Tibial artery (tissue), 4 donors: ENCODE results near the gene ZNF208.

Experiments
- DNase-seq, 2 donors: peaks; one replicate each; pipeline ENCODE4 v3.0.0-alpha.2; 2019
- H3K27ac ChIP-seq, 2 donors: fragments of 200-600 bp; sonication (generic) in 1 of 2; 1 replicate in 1 of 2; 2 replicates in 1 of 2; pipeline ENCODE4 v1.5.1; 2018 to 2019; ENCODE audit warnings: mild to moderate bottlenecking in 1 of 2
- H3K27me3 ChIP-seq, 2 donors: fragments of 200-600 bp; sonication (generic) in 1 of 2; one replicate each; pipeline versions ENCODE4 v1.5.1 to v1.6.0; 2016 to 2019
- H3K36me3 ChIP-seq, 3 donors: fragments of 200-600 bp; sonication (generic) in 2 of 3; one replicate each; pipeline ENCODE4 v1.5.1; 2016 to 2019; ENCODE audit warnings: mild to moderate bottlenecking in 2 of 3
- H3K4me1 ChIP-seq, 4 donors: fragments of 200-600 bp; sonication (generic) in 2 of 4; 1 replicate in 3 of 4; 2 replicates in 1 of 4; pipeline ENCODE4 v1.5.1; 2016 to 2019
- H3K4me3 ChIP-seq, 2 donors: fragments of 200-600 bp; sonication (generic) in 1 of 2; 1 replicate in 1 of 2; 2 replicates in 1 of 2; pipeline ENCODE4 v1.5.1; 2018 to 2019; ENCODE audit warnings: mild to moderate bottlenecking in 2 of 2
- H3K9me3 ChIP-seq, 3 donors: fragments of 200-600 bp; sonication (generic) in 1 of 3; one replicate each; pipeline ENCODE4 v1.5.1; 2016 to 2019
- intact Hi-C: fragments of 100-400 bp; cut with DNase I; formaldehyde crosslinking; loops from one replicate; pipeline ENCODE4 v1.15.0; 2023; ENCODE audit warnings: low total_unique reads
- TF ChIP-seq, protein P1 (sequence below), 2 experiments: fragments of 200-600 bp in 1 of 2; fragments of 450-650 bp in 1 of 2; IDR thresholded peaks; one replicate each; pipeline ENCODE4 v1.5.1; 2017 to 2019; ENCODE audit warnings: antibody characterized with exemption in 2 of 2, mild to moderate bottlenecking in 1 of 2, moderate library complexity in 1 of 2

The ZNF208 gene

DNA sequence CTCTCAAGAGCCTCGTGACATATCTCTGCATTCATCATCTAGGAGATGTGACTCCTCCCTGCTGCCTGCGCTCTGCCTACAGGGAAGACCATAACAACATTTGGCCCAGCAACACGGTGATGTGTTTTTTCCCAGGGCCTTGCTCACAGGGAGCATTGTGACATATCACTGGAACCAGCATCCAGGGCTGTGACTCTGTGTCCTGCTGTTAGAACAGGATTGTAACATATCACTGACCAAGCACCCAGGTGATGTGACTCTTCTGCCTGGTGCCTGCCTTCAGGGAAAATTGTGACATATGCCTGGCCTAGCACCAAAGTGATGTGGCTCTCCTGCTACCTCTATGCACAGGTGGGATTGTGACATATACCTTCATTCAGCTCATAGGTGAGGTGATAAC is 95.3 kb downstream of the ZNF208 start:
- Histone ChIP-seq H3K27me3 (no peaks in the 10 kb centered on the region), H3K9me3 (peaks cover 2 to 21% (median 4%) of the 10 kb centered on the region in 3 donors), H3K4me3 (no peak overlapping the region), H3K27ac (no peak overlapping the region), H3K4me1 (no peaks in the 10 kb centered on the region), H3K36me3 (no peaks in the 10 kb centered on the region)
- intact Hi-C loops = no loop called here
- no peak for DNase-seq
- TF ChIP-seq, protein P1, sequence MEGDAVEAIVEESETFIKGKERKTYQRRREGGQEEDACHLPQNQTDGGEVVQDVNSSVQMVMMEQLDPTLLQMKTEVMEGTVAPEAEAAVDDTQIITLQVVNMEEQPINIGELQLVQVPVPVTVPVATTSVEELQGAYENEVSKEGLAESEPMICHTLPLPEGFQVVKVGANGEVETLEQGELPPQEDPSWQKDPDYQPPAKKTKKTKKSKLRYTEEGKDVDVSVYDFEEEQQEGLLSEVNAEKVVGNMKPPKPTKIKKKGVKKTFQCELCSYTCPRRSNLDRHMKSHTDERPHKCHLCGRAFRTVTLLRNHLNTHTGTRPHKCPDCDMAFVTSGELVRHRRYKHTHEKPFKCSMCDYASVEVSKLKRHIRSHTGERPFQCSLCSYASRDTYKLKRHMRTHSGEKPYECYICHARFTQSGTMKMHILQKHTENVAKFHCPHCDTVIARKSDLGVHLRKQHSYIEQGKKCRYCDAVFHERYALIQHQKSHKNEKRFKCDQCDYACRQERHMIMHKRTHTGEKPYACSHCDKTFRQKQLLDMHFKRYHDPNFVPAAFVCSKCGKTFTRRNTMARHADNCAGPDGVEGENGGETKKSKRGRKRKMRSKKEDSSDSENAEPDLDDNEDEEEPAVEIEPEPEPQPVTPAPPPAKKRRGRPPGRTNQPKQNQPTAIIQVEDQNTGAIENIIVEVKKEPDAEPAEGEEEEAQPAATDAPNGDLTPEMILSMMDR (IDR thresholded peaks at IDR 0.05) = no peak

DNA sequence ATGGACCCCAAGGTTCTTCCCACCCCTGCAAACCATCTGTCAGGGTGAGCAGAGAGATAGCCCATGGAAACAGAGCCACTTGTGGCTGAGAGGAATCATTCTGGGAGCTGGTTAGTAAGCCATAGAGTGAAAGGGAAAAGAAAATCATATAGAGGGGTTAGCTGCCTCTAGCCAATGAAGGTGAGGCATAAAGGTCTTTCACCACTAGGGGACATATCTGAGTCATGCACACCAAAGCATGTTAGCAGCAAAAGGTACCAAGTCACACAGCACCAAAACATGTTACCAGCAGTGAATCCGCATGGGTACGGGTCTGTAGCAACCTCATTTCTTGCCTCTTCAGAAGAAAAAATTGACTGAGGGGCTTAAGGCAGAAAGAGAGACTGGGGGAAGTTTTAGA is 98.1 kb downstream of the ZNF208 start:
- H3K27ac ChIP-seq = no peak overlapping the region
- TF ChIP-seq, protein P1 (IDR thresholded peaks at IDR 0.05) = no peak
- peaks cover 2 to 8% (median 4%) of the 10 kb centered on the region in 3 donors for H3K9me3 ChIP-seq
- no peak overlapping the region for H3K4me3 ChIP-seq
- no peak for DNase-seq
- H3K4me1 ChIP-seq = no peaks in the 10 kb centered on the region
- no peaks in the 10 kb centered on the region for H3K27me3 ChIP-seq
- intact Hi-C loops = no loop called here
- no peaks in the 10 kb centered on the region for H3K36me3 ChIP-seq

DNA sequence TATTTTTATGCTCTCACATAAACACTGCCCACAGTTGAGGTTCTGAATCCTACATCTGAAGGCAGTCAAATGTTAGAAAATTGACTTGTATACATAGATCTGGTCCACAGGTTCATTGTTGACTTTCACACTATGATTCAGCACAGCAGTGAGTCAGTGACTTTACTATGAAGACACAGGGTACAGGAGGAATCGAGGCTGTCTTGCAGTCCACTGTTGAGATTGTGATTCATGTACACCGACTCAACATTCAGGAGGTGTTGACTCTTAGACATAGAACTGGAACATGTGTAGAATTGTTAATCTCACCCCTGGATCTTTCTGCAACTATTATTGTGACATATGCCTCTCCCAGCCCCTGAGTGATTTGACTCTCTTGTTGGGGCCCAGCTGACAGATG is 100.4 kb downstream of the ZNF208 start:
- H3K9me3 ChIP-seq = peaks cover 0 to 3% (median 2%) of the 10 kb centered on the region in 3 donors
- no peaks in the 10 kb centered on the region for H3K4me1 ChIP-seq
- TF ChIP-seq, protein P1 (IDR thresholded peaks at IDR 0.05) = no peak
- H3K27me3 ChIP-seq = no peaks in the 10 kb centered on the region
- no peak overlapping the region for H3K4me3 ChIP-seq
- no peaks in the 10 kb centered on the region for H3K36me3 ChIP-seq
- DNase-seq = no peak
- intact Hi-C loops = no loop called here
- H3K27ac ChIP-seq = no peak overlapping the region

DNA sequence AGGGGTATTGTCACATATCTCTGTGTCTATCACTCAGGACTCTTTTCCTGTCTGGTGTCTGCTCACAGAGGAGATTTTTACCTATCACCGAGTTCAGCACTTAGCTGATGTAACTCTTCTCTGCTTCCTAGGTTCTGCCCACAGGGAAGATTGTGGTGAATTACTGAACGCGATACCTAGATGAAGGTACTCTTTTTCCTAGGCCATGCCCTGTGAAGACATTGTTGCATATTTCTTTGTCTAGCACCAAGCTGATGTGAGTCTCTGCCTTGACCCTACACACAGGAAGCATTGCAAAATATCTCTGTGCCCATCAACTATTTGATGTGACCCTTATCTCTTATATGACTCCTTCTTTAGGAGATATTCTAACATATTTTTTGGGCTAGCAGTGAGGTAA is 102.7 kb downstream of the ZNF208 start:
- H3K36me3 ChIP-seq = no peaks in the 10 kb centered on the region
- H3K4me1 ChIP-seq = no peaks in the 10 kb centered on the region
- no peak for DNase-seq
- intact Hi-C loops = no loop called here
- H3K4me3 ChIP-seq = no peak overlapping the region
- peaks cover 0 to 2% (median 0%) of the 10 kb centered on the region in 3 donors for H3K9me3 ChIP-seq
- H3K27ac ChIP-seq = no peak overlapping the region
- TF ChIP-seq, protein P1 (IDR thresholded peaks at IDR 0.05) = no peak
- no peaks in the 10 kb centered on the region for H3K27me3 ChIP-seq

DNA sequence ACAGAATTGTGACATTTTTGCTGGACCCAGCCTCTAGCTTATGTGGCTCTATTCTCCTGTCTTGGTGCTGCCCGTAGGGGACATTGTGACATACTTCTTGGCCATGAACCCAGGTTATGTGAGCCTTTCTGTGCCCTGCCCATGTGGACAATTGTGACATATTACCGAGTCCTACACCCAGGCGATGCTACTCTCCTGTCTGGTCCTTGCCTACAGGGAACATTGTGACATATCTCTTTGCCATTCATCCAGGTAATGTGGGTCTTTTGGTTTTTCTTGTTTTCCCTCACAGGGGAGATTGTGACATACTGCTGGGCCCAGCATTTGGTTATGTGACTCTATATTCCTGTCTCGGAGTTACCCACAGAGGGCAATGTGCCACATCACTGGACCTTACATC is 103.2 kb downstream of the ZNF208 start:
- peaks cover 0 to 2% (median 0%) of the 10 kb centered on the region in 3 donors for H3K9me3 ChIP-seq
- TF ChIP-seq, protein P1 (IDR thresholded peaks at IDR 0.05) = no peak

DNA sequence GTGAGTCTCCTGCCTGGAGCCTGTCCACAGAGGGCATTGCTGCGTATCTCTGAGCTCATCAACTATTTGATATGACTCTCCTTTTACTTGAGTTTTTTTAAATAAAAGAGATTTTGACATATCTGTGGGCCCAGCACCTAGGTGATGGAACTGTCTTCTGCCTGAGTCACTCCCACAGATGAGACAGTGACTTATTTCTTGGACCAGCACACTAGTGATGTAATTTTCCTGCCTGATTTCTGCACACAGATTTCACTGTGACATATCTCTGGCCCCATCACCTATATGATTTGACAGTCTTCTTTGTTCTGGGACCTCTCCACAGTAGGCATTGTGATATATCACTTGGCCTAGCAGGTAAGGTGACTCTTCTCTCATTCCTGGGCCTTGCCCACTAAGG is 108.2 kb downstream of the ZNF208 start:
- intact Hi-C loops = no loop called here
- Histone ChIP-seq H3K4me3 (no peak overlapping the region), H3K27me3 (no peaks in the 10 kb centered on the region), H3K36me3 (no peaks in the 10 kb centered on the region), H3K27ac (no peak overlapping the region), H3K4me1 (no peaks in the 10 kb centered on the region), H3K9me3 (peaks cover 0 to 5% (median 0%) of the 10 kb centered on the region in 3 donors)
- TF ChIP-seq, protein P1 (IDR thresholded peaks at IDR 0.05) = no peak
- DNase-seq = no peak

More for the DNA sequence above, 103.2 kb downstream of the ZNF208 start:
- intact Hi-C loops = no loop called here
- no peaks in the 10 kb centered on the region for H3K4me1 ChIP-seq
- no peak overlapping the region for H3K27ac ChIP-seq
- no peak for DNase-seq
- H3K4me3 ChIP-seq = no peak overlapping the region
- no peaks in the 10 kb centered on the region for H3K36me3 ChIP-seq
- no peaks in the 10 kb centered on the region for H3K27me3 ChIP-seq
